ENCODE results near the gene SLIT1. TPM values are rescaled to one million over a fixed set of nuclear protein-coding genes. Genes with fewer than 3 reads are reported as not detected.
A peak's percentile ranks its signal among the peaks of the same experiment; 100 is the strongest.

Gene SLIT1
- total RNA-seq, 4 donors from 2014 or later = 0.28 to 1.7 TPM; not detected in 2

DNA sequence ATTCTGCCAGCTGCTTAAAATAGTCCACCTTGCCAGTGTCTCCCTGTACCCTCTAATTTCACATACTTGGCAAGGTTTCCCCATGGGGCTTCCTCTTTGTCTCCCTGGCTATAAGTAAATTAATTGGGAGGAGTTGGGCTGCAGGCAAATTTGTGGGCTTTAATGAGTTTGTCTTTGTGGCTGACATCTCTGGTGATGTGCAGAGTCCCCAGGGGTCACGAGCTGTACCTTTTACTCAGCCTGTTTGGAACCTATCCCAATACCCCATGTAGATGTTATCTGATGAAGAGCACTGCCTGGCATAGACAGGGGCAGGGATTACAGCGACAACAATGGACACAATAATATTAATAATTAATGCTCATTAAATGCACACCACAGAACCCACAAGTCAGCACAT is 132.5 kb downstream of the SLIT1 start:
- no peaks in the 10 kb centered on the region for H3K27me3 ChIP-seq
- H3K4me3 ChIP-seq = no peak overlapping the region
- no peaks in the 10 kb centered on the region for H3K36me3 ChIP-seq
- no peak for DNase-seq
- no peak for TF ChIP-seq POLR2A (IDR thresholded peaks at IDR 0.05)
- TF ChIP-seq, protein P1, sequence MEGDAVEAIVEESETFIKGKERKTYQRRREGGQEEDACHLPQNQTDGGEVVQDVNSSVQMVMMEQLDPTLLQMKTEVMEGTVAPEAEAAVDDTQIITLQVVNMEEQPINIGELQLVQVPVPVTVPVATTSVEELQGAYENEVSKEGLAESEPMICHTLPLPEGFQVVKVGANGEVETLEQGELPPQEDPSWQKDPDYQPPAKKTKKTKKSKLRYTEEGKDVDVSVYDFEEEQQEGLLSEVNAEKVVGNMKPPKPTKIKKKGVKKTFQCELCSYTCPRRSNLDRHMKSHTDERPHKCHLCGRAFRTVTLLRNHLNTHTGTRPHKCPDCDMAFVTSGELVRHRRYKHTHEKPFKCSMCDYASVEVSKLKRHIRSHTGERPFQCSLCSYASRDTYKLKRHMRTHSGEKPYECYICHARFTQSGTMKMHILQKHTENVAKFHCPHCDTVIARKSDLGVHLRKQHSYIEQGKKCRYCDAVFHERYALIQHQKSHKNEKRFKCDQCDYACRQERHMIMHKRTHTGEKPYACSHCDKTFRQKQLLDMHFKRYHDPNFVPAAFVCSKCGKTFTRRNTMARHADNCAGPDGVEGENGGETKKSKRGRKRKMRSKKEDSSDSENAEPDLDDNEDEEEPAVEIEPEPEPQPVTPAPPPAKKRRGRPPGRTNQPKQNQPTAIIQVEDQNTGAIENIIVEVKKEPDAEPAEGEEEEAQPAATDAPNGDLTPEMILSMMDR (IDR thresholded peaks at IDR 0.05) = no peak
- H3K27ac ChIP-seq = no peak overlapping the region
- H3K9me3 ChIP-seq = no peaks in the 10 kb centered on the region
- no peaks in the 10 kb centered on the region for H3K4me1 ChIP-seq

DNA sequence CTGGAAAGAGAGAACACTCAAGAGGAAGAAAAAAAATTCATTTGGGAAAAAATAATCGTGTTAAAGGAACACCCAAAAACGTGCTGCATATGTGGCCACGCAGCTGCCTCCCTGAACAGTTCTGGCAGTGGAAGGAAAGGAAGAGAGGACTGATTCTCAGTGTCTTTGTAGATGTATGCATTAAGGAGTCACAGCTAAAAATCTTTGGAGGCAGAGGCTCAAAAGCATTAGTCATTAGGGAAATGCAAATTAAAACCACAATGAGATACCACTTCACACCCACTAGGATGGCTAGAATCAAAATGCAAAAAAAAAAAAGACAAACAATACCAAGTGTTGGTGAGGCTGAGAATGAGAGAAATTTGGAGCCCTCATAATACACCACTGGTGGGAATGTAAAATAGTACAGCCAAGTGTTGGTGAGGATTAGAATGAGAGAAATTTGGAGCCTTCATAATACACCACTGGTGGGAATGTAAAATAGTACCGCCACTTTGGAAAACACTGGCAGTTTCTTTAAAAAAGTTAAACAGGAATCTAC is 134.7 kb downstream of the SLIT1 start:
- H3K9me3 ChIP-seq = no peaks in the 10 kb centered on the region
- no peaks in the 10 kb centered on the region for H3K36me3 ChIP-seq
- no peaks in the 10 kb centered on the region for H3K27me3 ChIP-seq
- no peak for DNase-seq
- no peak for TF ChIP-seq POLR2A (IDR thresholded peaks at IDR 0.05)
- TF ChIP-seq, protein P1 (IDR thresholded peaks at IDR 0.05) = no peak
- no peak overlapping the region for H3K4me3 ChIP-seq
- no peak overlapping the region for H3K27ac ChIP-seq
- no peaks in the 10 kb centered on the region for H3K4me1 ChIP-seq

DNA sequence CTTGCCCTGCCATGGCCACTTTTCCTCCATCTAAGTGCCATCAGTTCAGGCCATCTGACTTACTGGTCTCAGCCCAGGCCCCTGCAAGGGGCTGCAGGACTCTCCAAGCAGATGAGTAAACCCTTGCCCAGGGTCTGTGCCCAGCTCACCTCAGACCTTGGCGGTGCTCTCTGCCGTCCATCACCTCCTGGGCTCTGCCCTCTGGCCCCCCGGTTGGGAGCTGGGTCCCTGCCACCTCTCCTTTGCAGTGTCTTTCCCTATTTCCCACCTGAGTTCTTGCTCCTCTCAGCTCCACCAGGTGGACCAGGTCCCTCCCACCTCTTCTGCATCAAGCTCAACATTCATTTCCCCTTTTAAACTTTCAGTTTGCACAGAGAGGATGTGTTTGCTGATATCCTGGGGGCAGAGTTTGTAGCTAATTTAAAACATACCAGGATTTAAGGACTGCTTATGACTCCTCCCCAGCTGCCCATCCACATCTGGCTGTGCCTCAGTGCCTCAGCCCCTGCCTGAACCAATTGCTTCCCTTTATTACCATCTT is 135.5 kb downstream of the SLIT1 start:
- Histone ChIP-seq H3K36me3 (no peaks in the 10 kb centered on the region), H3K4me1 (no peaks in the 10 kb centered on the region), H3K9me3 (no peaks in the 10 kb centered on the region), H3K27me3 (no peaks in the 10 kb centered on the region), H3K4me3 (no peak overlapping the region), H3K27ac (no peak overlapping the region)
- TF ChIP-seq POLR2A (IDR thresholded peaks at IDR 0.05) = no peak
- TF ChIP-seq, protein P1 (IDR thresholded peaks at IDR 0.05) = no peak
- peak in 1 of 3 donors; percentile 32 for DNase-seq

DNA sequence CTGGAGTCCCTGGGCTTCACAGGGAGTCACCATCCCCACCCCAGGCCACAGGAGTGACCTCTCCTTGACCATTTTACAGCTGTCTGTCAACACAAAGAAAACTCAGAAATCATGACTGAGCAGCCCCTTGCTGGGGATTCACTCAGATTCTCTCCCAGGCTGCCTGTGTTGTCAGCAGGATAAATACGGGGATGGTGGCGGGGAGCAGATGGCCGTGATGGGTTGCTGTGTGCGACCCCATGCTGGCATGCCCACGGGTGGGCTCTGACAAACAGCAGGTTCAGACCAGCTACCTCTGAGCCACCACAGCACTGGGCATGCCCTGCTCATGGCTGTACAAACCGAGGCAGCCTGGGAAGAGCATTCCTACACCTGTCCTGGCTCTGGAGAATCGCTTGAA is 136.1 kb downstream of the SLIT1 start:
- Histone ChIP-seq H3K27ac (no peak overlapping the region), H3K36me3 (no peaks in the 10 kb centered on the region), H3K4me1 (no peaks in the 10 kb centered on the region), H3K9me3 (no peaks in the 10 kb centered on the region), H3K27me3 (no peaks in the 10 kb centered on the region), H3K4me3 (no peak overlapping the region)
- TF ChIP-seq POLR2A (IDR thresholded peaks at IDR 0.05) = no peak
- TF ChIP-seq, protein P1 (IDR thresholded peaks at IDR 0.05) = no peak
- DNase-seq = no peak

DNA sequence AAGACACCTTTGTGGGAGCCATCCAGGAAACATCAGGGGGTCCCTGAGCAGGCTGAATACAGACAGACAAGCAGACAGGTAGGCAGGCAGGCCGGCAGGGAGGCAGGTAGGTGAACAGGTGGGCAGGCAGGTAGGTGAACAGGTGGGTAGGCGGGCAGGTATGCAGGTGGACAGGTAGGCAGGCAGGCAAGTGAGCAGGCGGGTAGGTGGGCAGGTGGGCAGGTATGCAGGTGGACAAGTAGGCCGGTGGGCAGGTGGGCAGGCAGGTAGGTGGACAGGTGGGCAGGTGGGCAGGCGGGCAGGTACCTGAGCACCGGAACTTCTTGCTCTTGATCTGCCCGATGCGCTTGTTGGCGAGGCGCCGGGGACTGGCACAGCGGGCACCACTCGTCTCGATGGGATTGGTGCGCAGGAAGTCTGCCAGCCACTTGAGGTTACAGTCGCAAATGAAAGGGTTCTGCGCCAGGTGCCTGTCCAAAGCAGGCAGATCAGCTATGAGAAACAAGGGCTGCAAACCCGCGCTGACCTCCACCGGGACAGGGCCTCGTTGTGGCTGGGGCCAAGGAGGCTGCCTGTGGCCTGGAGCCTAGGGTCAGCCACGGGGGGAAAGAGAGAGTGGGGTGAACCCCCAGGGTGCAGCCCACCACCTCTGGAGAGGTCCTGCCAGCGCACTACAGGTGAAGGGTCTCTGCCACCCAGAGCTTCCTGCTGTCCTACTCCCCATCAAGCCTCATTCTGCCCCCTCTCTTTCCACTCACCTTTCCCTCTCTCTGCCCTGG is 136.9 kb downstream of the SLIT1 start:
- Histone ChIP-seq H3K9me3 (no peaks in the 10 kb centered on the region), H3K27ac (no peak overlapping the region), H3K4me3 (no peak overlapping the region), H3K4me1 (no peaks in the 10 kb centered on the region), H3K36me3 (no peaks in the 10 kb centered on the region), H3K27me3 (no peaks in the 10 kb centered on the region)
- TF ChIP-seq, protein P1 (IDR thresholded peaks at IDR 0.05) = no peak
- DNase-seq = no peak
